ENCODE data around the gene ARHGEF7. TPM values are rescaled to one million over a fixed set of nuclear protein-coding genes. Genes with fewer than 3 reads are reported as not detected.

The ARHGEF7 gene
- total RNA-seq, 1 donor from 2014 or later, result 73.7 TPM

DNA sequence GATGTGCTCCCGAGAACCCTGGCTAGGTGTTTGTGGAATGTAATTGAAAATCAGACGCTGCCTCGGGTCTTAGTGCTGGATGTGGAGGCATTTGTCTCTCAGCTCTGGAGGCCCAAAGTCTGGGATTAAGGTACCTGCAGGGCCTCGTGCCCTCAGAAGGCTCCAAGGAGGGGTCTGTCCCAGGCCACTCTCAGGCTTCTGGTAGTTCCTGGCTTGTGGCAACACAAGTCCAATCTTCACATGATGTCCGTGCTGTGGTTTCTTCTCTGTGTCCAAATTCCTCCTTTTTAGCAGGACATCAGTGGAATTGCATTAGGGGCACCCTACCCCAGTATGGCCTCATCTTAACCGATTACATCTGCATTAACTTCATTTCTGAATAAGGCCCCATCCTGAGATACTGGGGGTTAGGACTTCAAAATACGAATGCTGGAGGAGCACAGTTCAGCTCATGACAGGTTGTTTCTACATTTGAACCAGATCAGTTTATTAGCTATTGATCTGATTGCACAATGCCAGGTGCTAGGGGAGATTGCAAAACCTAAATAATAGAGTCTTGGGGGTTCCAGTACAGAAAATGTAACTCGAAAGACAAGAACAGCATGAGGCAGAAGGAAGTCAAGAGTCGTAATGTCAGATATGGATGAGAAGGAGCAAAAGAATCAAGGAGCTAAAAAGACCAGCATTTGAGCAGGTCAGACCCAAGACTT, 3.9 kb downstream of the ARHGEF7 start:
- Histone ChIP-seq H2AFZ (ENCODE audit: low read depth, low read length) (no peak overlapping the region), H3K9ac (ENCODE audit: low read length) (no peak overlapping the region), H3K79me2 (ENCODE audit: insufficient read depth, low read length) (no peaks in the 10 kb centered on the region), H4K20me1 (ENCODE audit: insufficient read depth, low read length) (peaks cover 4% of the 10 kb centered on the region), H3K27ac (ENCODE audit: low read depth, low read length) (no peak overlapping the region), H3K27me3 (ENCODE audit: insufficient read depth, low read length) (peaks cover 11% of the 10 kb centered on the region), H3K9me3 (ENCODE audit: insufficient read depth, low read depth, low read length) (no peaks in the 10 kb centered on the region), H3K4me1 (ENCODE audit: insufficient read depth, low read length) (peaks cover 10% of the 10 kb centered on the region), H3K36me3 (ENCODE audit: insufficient read depth, low read length) (no peaks in the 10 kb centered on the region), H3K4me2 (ENCODE audit: low read length) (no peak overlapping the region), H3K4me3 (ENCODE audit: insufficient read depth, low read depth, low read length) (no peak overlapping the region)
- Mint-ChIP-seq H3K4me3 (ENCODE audit: unreplicated experiment) (no peak overlapping the region), H3K36me3 (ENCODE audit: low read depth, unreplicated experiment) (no peaks in the 10 kb centered on the region), H3K27ac (ENCODE audit: unreplicated experiment) (no peak overlapping the region), H3K4me1 (ENCODE audit: low read depth, unreplicated experiment) (peaks cover 4% of the 10 kb centered on the region), H3K9me3 (ENCODE audit: unreplicated experiment) (peaks cover 3% of the 10 kb centered on the region), H3K27me3 (ENCODE audit: low read depth, unreplicated experiment) (peaks cover 52% of the 10 kb centered on the region)
- FAIRE-seq (no peak), DNase-seq (ENCODE audit: low read depth) (no peak)
- TF ChIP-seq, protein P1, sequence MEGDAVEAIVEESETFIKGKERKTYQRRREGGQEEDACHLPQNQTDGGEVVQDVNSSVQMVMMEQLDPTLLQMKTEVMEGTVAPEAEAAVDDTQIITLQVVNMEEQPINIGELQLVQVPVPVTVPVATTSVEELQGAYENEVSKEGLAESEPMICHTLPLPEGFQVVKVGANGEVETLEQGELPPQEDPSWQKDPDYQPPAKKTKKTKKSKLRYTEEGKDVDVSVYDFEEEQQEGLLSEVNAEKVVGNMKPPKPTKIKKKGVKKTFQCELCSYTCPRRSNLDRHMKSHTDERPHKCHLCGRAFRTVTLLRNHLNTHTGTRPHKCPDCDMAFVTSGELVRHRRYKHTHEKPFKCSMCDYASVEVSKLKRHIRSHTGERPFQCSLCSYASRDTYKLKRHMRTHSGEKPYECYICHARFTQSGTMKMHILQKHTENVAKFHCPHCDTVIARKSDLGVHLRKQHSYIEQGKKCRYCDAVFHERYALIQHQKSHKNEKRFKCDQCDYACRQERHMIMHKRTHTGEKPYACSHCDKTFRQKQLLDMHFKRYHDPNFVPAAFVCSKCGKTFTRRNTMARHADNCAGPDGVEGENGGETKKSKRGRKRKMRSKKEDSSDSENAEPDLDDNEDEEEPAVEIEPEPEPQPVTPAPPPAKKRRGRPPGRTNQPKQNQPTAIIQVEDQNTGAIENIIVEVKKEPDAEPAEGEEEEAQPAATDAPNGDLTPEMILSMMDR (IDR thresholded peaks at IDR 0.05; ENCODE audit: insufficient read depth, low read depth, low read length), result no peak
- TF ChIP-seq EZH2 (IDR thresholded peaks at IDR 0.05; ENCODE audit: insufficient read depth, low read length), result no peak

DNA sequence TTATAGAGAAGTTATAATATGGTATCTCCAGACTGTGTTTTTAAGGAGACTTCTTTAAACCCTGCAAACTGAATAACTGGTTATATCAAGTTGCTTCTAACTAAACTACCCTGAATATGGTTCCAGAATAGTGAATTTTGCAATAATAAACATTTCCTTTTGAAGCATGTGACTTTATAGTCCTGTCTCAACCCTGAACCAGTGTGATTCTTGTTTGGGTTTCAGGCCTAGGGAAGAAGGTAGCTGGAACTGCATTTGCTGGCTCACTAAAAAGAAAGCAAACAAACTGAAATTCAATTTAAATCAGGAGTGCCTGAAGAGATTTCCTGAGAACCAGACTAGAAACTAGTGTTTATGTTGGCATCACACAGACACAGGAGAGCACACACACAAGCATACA, 4.9 kb downstream of the ARHGEF7 start:
- DNase-seq (ENCODE audit: low read depth) (no peak), FAIRE-seq (no peak)
- no peaks in the 10 kb centered on the region for H3K36me3 Mint-ChIP-seq (ENCODE audit: low read depth, unreplicated experiment)
- no peak overlapping the region for H3K4me3 Mint-ChIP-seq (ENCODE audit: unreplicated experiment)
- no peak overlapping the region for H3K27ac ChIP-seq (ENCODE audit: low read depth, low read length)
- no peak overlapping the region for H3K4me2 ChIP-seq (ENCODE audit: low read length)
- peaks cover 3% of the 10 kb centered on the region for H3K9me3 Mint-ChIP-seq (ENCODE audit: unreplicated experiment)
- H4K20me1 ChIP-seq (ENCODE audit: insufficient read depth, low read length), result peaks cover 4% of the 10 kb centered on the region
- peaks cover 4% of the 10 kb centered on the region for H3K4me1 Mint-ChIP-seq (ENCODE audit: low read depth, unreplicated experiment)
- H3K27me3 ChIP-seq (ENCODE audit: insufficient read depth, low read length), result peaks cover 4% of the 10 kb centered on the region
- TF ChIP-seq, protein P1 (IDR thresholded peaks at IDR 0.05; ENCODE audit: insufficient read depth, low read depth, low read length), result no peak
- no peak for TF ChIP-seq EZH2 (IDR thresholded peaks at IDR 0.05; ENCODE audit: insufficient read depth, low read length)
- H3K27me3 Mint-ChIP-seq (ENCODE audit: low read depth, unreplicated experiment), result peaks cover 47% of the 10 kb centered on the region
- no peaks in the 10 kb centered on the region for H3K79me2 ChIP-seq (ENCODE audit: insufficient read depth, low read length)
- H3K4me3 ChIP-seq (ENCODE audit: insufficient read depth, low read depth, low read length), result no peak overlapping the region
- H2AFZ ChIP-seq (ENCODE audit: low read depth, low read length), result no peak overlapping the region
- H3K36me3 ChIP-seq (ENCODE audit: insufficient read depth, low read length), result no peaks in the 10 kb centered on the region
- H3K27ac Mint-ChIP-seq (ENCODE audit: unreplicated experiment), result no peak overlapping the region
- peaks cover 6% of the 10 kb centered on the region for H3K4me1 ChIP-seq (ENCODE audit: insufficient read depth, low read length)
- H3K9me3 ChIP-seq (ENCODE audit: insufficient read depth, low read depth, low read length), result no peaks in the 10 kb centered on the region
- H3K9ac ChIP-seq (ENCODE audit: low read length), result no peak overlapping the region

DNA sequence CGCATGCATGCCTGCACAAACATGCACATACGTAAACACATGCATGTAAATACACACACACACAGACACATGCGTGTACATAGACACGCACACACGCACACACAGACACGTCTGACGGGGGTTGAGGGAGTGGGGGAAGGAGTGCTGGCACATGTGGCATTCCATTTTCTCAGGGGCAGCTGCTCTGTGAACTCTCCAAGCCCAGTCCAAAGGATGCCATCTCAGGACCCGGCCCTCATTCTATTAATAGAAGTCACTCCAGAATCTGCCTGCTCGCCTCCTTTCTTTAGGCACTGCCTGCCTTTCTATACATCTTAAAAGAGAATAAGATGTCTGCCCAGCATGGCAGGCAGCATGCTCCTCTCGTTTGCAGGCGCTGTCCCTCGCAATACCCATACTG, 5.3 kb downstream of the ARHGEF7 start:
- H3K4me3 Mint-ChIP-seq (ENCODE audit: unreplicated experiment), result no peak overlapping the region
- H3K4me1 ChIP-seq (ENCODE audit: insufficient read depth, low read length), result peaks cover 6% of the 10 kb centered on the region
- H3K9me3 ChIP-seq (ENCODE audit: insufficient read depth, low read depth, low read length), result no peaks in the 10 kb centered on the region
- no peak overlapping the region for H3K27ac ChIP-seq (ENCODE audit: low read depth, low read length)
- peaks cover 4% of the 10 kb centered on the region for H3K4me1 Mint-ChIP-seq (ENCODE audit: low read depth, unreplicated experiment)
- no peak overlapping the region for H2AFZ ChIP-seq (ENCODE audit: low read depth, low read length)
- TF ChIP-seq EZH2 (IDR thresholded peaks at IDR 0.05; ENCODE audit: insufficient read depth, low read length), result no peak
- TF ChIP-seq, protein P1 (IDR thresholded peaks at IDR 0.05; ENCODE audit: insufficient read depth, low read depth, low read length), result no peak
- H3K9ac ChIP-seq (ENCODE audit: low read length), result no peak overlapping the region
- DNase-seq (ENCODE audit: low read depth), result no peak
- peaks cover 3% of the 10 kb centered on the region for H3K9me3 Mint-ChIP-seq (ENCODE audit: unreplicated experiment)
- no peak for FAIRE-seq
- H3K36me3 Mint-ChIP-seq (ENCODE audit: low read depth, unreplicated experiment), result no peaks in the 10 kb centered on the region
- no peaks in the 10 kb centered on the region for H3K36me3 ChIP-seq (ENCODE audit: insufficient read depth, low read length)
- H3K27ac Mint-ChIP-seq (ENCODE audit: unreplicated experiment), result no peak overlapping the region
- no peak overlapping the region for H3K4me2 ChIP-seq (ENCODE audit: low read length)
- H4K20me1 ChIP-seq (ENCODE audit: insufficient read depth, low read length), result peaks cover 4% of the 10 kb centered on the region
- H3K79me2 ChIP-seq (ENCODE audit: insufficient read depth, low read length), result no peaks in the 10 kb centered on the region
- H3K27me3 Mint-ChIP-seq (ENCODE audit: low read depth, unreplicated experiment), result peaks cover 49% of the 10 kb centered on the region
- peaks cover 4% of the 10 kb centered on the region for H3K27me3 ChIP-seq (ENCODE audit: insufficient read depth, low read length)
- H3K4me3 ChIP-seq (ENCODE audit: insufficient read depth, low read depth, low read length), result no peak overlapping the region
